ENCODE data around the gene MEIS2. TPM values are rescaled to one million over a fixed set of nuclear protein-coding genes. Genes with fewer than 3 reads are reported as not detected.

The MEIS2 gene
- total RNA-seq, 1 donor from 2014 or later: 6.6 TPM

DNA sequence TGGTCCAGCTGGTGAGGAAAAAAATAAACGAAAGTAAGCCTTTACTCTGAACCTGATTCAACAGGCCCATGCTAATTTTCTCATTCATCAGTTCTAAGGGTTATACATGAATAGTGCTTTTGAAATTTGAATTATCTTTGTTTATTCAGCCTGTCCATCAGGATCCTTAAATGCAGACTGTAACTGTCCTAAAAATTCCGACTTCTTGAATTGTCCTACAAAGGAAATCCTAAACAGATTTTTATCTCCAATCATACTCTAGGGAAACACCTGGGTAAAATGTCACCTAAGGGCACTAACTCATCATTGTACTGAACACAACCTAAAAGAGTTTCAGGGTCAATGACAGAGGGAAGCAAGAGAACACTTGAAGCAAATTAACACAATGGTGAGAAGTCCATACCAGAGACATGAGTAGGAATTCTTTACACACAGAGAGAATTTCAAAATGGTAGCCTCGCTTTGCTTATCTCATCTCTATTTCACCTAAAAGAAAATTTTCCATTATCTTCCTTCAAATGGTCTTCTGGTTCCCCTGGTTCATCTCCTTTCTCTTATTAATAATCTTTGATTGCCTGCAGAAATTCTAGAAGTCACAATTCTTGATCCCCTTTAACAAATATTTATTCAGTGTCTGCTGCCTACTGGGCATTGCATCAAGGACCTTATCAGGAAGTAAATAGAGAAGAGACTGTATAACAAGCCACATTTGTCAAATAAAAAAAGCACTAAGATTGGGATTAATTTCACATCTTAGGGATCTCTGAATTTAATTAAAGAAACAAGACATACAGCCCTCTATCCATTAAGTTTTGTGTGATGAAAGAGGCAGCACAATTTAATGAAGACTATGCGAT is 182.7 kb downstream of the MEIS2 start:
- TF ChIP-seq, protein P1, sequence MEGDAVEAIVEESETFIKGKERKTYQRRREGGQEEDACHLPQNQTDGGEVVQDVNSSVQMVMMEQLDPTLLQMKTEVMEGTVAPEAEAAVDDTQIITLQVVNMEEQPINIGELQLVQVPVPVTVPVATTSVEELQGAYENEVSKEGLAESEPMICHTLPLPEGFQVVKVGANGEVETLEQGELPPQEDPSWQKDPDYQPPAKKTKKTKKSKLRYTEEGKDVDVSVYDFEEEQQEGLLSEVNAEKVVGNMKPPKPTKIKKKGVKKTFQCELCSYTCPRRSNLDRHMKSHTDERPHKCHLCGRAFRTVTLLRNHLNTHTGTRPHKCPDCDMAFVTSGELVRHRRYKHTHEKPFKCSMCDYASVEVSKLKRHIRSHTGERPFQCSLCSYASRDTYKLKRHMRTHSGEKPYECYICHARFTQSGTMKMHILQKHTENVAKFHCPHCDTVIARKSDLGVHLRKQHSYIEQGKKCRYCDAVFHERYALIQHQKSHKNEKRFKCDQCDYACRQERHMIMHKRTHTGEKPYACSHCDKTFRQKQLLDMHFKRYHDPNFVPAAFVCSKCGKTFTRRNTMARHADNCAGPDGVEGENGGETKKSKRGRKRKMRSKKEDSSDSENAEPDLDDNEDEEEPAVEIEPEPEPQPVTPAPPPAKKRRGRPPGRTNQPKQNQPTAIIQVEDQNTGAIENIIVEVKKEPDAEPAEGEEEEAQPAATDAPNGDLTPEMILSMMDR (IDR thresholded peaks at IDR 0.05; ENCODE audit: insufficient read depth, low read length, severe bottlenecking): no peak
- H3K36me3 ChIP-seq (ENCODE audit: control insufficient read depth, insufficient read depth, low read length): no peaks in the 10 kb centered on the region
- no peak overlapping the region for H3K4me3 ChIP-seq (ENCODE audit: low read depth, low read length)
- no peak for DNase-seq (ENCODE audit: low read depth)
- no peak for FAIRE-seq
- no peaks in the 10 kb centered on the region for H3K27me3 ChIP-seq (ENCODE audit: control insufficient read depth, insufficient read depth, low read length)

DNA sequence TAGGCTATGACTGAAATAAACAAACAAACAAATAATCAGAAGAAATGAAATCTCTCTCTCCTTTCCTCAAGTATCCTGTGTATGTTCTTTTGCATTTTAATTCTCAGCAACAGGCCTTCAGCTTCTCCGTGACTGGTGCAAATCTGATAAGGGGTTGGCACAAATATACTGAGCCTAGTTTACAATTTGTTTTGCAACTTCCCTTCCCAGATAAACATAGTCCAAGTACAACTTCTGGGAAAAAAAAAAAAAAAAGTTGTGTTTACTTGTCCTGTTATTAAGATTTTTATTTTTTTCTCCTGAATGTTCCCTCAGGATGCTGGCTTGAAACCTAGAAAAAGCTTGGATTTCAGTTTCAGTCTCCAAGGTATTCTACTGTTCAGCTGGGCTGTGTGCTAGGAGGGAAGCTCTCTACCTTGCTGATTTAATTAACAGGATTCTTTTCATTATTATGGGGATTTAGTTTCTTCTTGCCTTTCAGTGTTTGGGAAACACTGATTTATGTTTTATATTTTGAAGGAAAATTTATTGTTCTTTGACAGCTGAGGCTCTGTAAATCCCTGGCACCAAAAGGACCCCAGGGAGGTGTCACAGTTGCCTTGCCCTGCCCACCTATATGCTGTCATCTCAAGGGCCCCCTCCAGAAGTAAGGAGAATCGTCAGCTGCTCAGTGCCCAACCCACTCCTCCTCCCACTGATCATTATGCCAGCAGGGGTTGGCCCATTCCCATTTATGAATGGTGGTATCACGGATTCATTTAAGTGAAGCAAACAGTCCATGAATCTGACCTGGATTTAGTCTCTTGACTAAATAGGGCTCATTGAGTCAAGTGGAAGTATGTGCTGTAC is 185.2 kb downstream of the MEIS2 start:
- TF ChIP-seq, protein P1 (IDR thresholded peaks at IDR 0.05; ENCODE audit: insufficient read depth, low read length, severe bottlenecking): no peak
- no peak for FAIRE-seq
- Histone ChIP-seq H3K27me3 (ENCODE audit: control insufficient read depth, insufficient read depth, low read length) (no peaks in the 10 kb centered on the region), H3K36me3 (ENCODE audit: control insufficient read depth, insufficient read depth, low read length) (no peaks in the 10 kb centered on the region), H3K4me3 (ENCODE audit: low read depth, low read length) (no peak overlapping the region)
- DNase-seq (ENCODE audit: low read depth): no peak

DNA sequence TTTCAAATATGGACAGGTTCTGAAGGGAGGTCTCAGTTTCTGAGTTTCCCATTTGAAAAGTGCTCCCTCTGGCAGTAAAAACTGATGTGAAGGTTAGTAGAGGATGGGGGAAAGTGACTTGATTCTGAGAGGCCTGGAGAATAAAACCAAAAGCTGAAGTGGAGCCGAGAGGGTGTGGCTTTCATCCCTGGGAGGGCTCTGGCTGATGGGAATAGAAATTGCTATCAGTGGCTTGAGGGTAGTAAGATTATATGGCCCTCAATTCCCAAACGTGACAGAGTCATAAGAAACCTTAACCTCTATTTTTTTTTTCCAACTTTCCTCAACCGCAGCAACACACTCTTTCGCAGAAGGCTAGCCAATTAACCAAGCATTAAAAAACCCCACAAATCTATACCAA is 185.9 kb downstream of the MEIS2 start:
- no peak overlapping the region for H3K4me3 ChIP-seq (ENCODE audit: low read depth, low read length)
- no peak for DNase-seq (ENCODE audit: low read depth)
- no peaks in the 10 kb centered on the region for H3K27me3 ChIP-seq (ENCODE audit: control insufficient read depth, insufficient read depth, low read length)
- TF ChIP-seq, protein P1 (IDR thresholded peaks at IDR 0.05; ENCODE audit: insufficient read depth, low read length, severe bottlenecking): no peak
- FAIRE-seq: no peak
- H3K36me3 ChIP-seq (ENCODE audit: control insufficient read depth, insufficient read depth, low read length): no peaks in the 10 kb centered on the region

DNA sequence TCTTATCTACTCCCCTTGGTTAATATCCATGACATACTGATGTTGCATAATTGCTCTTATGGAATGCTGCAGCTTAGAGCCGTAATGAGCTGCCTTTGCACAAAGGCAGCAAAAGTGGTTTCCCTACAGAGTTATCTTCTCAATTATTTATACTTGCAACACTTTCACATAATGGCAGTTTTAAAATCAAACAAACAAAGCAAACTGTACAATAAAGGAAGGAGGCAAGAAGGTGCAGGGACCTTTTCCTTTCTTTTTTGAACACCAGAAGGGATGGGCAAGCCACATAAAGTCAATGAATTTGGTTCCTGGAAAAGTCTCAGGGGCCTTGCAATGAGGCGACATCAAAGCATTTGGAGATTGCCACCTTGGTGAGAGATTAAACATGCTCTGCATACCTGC is 188.0 kb downstream of the MEIS2 start:
- FAIRE-seq (no peak), DNase-seq (ENCODE audit: low read depth) (no peak)
- no peaks in the 10 kb centered on the region for H3K27me3 ChIP-seq (ENCODE audit: control insufficient read depth, insufficient read depth, low read length)
- no peaks in the 10 kb centered on the region for H3K36me3 ChIP-seq (ENCODE audit: control insufficient read depth, insufficient read depth, low read length)
- TF ChIP-seq, protein P1 (IDR thresholded peaks at IDR 0.05; ENCODE audit: insufficient read depth, low read length, severe bottlenecking): no peak
- no peak overlapping the region for H3K4me3 ChIP-seq (ENCODE audit: low read depth, low read length)

DNA sequence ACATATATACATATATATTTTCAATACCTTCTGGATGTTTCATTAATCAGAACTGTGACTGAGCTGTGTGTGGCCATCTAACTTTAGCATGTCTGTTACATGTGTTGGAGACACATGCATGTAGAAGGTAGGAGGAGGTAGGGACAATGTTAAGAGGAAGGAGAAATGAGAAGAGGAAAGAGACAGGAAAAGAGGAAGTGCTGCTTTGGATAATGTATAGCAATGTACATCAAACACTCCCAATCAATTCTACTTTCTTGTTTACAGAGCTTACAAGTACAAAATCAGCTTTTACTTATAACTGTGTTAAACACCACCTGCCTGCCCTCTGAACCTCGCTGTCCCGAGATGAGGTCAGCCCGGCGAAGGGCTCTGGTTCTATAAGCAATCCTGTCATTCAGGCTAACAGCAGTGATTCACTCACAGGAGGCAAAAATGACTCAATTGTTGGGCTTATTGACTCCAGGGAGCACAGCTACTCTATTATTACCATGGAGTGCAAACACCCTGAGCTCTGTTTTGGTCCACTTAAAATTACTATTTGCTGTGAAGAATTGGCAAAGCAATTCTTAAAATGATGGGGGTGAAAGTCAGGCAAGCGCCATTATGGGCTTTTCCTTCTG is 188.9 kb downstream of the MEIS2 start:
- FAIRE-seq (no peak), DNase-seq (ENCODE audit: low read depth) (peak; percentile 60)
- Histone ChIP-seq H3K36me3 (ENCODE audit: control insufficient read depth, insufficient read depth, low read length) (no peaks in the 10 kb centered on the region), H3K4me3 (ENCODE audit: low read depth, low read length) (no peak overlapping the region), H3K27me3 (ENCODE audit: control insufficient read depth, insufficient read depth, low read length) (no peaks in the 10 kb centered on the region)
- TF ChIP-seq, protein P1 (IDR thresholded peaks at IDR 0.05; ENCODE audit: insufficient read depth, low read length, severe bottlenecking): no peak

Measured in bronchial epithelial cell (primary cell).